PC-9 (cell line): ENCODE results near the gene ALDH4A1. TPM values are rescaled to one million over a fixed set of nuclear protein-coding genes. Genes with fewer than 3 reads are reported as not detected.

ENCODE experiments used
- BruUV-seq: library from RNA; stranded (reverse); fragments of 400-500 nt; replicated peaks from 2 replicates; lab custom pipeline; 2021; lab: Mats Ljungman, UMichigan
- CTCF ChIA-PET: fragments of 300-600 bp; sonication (Branson Sonifier 250); formaldehyde crosslinking; loops from one replicate; lab custom pipeline; 2022; ENCODE audit warnings: antibody characterized with exemption; lab: Charles Lee
- POLR2A ChIA-PET: fragments of 300-600 bp; sonication (Branson Sonifier 250); formaldehyde crosslinking; loops from one replicate; lab custom pipeline; 2022; ENCODE audit warnings: antibody characterized with exemption; ENCODE audit not compliant: unreplicated experiment; lab: Charles Lee
- DNase-seq, 2 experiments: peaks; one replicate each; pipeline versions ENCODE4 v3.0.0 to v3.0.0-alpha.2; 2015 to 2022; ENCODE audit warnings: mixed read lengths in 1 of 2
- H2AFZ ChIP-seq: fragments of 200-600 bp; sonication (generic); 2 replicates; pipeline ENCODE4 v1.8.1; 2017; ENCODE audit warnings: antibody characterized with exemption
- H3F3A ChIP-seq: fragments of 200-600 bp; sonication (generic); 2 replicates; pipeline ENCODE4 v1.8.1; 2017; ENCODE audit warnings: antibody characterized with exemption, mild to moderate bottlenecking, low read depth; ENCODE audit not compliant: insufficient read depth
- H3K27ac ChIP-seq: fragments of 200-600 bp; sonication (generic); 2 replicates; pipeline ENCODE4 v1.6.1; 2016; ENCODE audit warnings: mixed run types
- H3K27me3 ChIP-seq: fragments of 200-600 bp; sonication (generic); 2 replicates; pipeline ENCODE4 v1.6.1; 2016; ENCODE audit warnings: low read depth, mixed run types; ENCODE audit not compliant: insufficient read depth
- H3K36me3 ChIP-seq: fragments of 200-600 bp; sonication (generic); 2 replicates; pipeline ENCODE4 v1.6.1; 2016; ENCODE audit warnings: low read depth, mixed run types
- H3K4me1 ChIP-seq: fragments of 200-600 bp; sonication (generic); replicated peaks from 2 replicates; pipeline ENCODE4 v1.6.1; 2016; ENCODE audit warnings: mixed run types; ENCODE audit not compliant: insufficient read depth
- H3K4me2 ChIP-seq: fragments of 200-600 bp; sonication (generic); 2 replicates; pipeline ENCODE4 v1.6.1; 2017; ENCODE audit warnings: mixed run types
- H3K4me3 ChIP-seq: fragments of 200-600 bp; sonication (generic); 2 replicates; pipeline ENCODE4 v1.6.1; 2016; ENCODE audit warnings: mixed run types
- H3K79me2 ChIP-seq: fragments of 200-600 bp; sonication (generic); 2 replicates; pipeline ENCODE4 v1.6.1; 2017; ENCODE audit warnings: low read depth, mixed run types
- H3K9me2 ChIP-seq: fragments of 200-600 bp; sonication (generic); 2 replicates; pipeline ENCODE4 v1.8.1; 2017; ENCODE audit warnings: mild to moderate bottlenecking; ENCODE audit not compliant: insufficient read depth
- H3K9me3 ChIP-seq: fragments of 200-600 bp; sonication (generic); 2 replicates; pipeline ENCODE4 v1.8.1; 2016; ENCODE audit warnings: low read depth; ENCODE audit not compliant: insufficient read depth
- H4K20me1 ChIP-seq: fragments of 200-600 bp; sonication (generic); 2 replicates; pipeline ENCODE4 v1.8.1; 2017; ENCODE audit not compliant: insufficient read depth
- EZH2 ChIP-seq: fragments of 200-600 bp; sonication (generic); IDR thresholded peaks from 2 replicates; pipeline ENCODE4 v1.8.0; 2017; ENCODE audit warnings: antibody characterized with exemption, low read depth
- intact Hi-C: fragments of 100-400 bp; cut with micrococcal nuclease; formaldehyde crosslinking; loops from one replicate; pipeline ENCODE4 v1.10.0; 2022; ENCODE audit not compliant: unreplicated experiment
- total RNA-seq: library from RNA; stranded (reverse); gene quantifications from 2 replicates; pipeline ENCODE4 v1.2.3, GENCODE V29; 2021
- TF ChIP-seq, protein P1 (sequence below): fragments of 200-600 bp; sonication (generic); conservative IDR thresholded peaks from 2 replicates; pipeline ENCODE4 v1.6.1; 2017; ENCODE audit warnings: mixed run types, antibody characterized with exemption, mild to moderate bottlenecking, moderate library complexity

Gene ALDH4A1
- total RNA-seq, 1 experiment from 2014 or later = 15.0 TPM

DNA sequence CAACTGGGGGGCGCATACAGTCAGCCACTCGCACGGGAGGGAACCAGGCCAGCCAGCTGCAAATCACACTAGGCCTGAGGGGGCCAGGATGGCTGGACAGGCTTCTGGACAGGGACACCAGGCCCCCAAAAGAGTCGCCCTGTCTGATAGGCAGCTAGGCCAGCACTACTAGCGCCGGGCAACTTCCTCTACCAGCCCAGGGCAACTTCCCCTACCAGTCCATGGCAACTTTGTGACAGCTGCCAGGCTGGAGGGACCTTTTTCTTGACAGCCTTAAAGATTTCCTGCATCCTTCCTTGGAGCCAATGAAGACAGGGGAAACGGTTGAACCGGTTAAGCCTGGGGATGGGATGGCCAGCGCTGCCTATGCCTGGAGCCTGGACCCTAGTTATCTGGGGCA is 49.1 kb upstream of the ALDH4A1 start:
- H3K79me2 ChIP-seq = peaks cover 77% of the 10 kb centered on the region
- peaks cover 7% of the 10 kb centered on the region for H4K20me1 ChIP-seq
- BruUV-seq = no TSS peak
- no peaks in the 10 kb centered on the region for H3K9me2 ChIP-seq
- no peaks in the 10 kb centered on the region for H3K27me3 ChIP-seq
- no peaks in the 10 kb centered on the region for H3K9me3 ChIP-seq
- intact Hi-C loops = loop anchor here (10.0 kb wide), 1 partner anchor 47 kb away; the partner anchor contains the start of gene ALDH4A1
- H3K4me2 ChIP-seq = no peak overlapping the region
- H3F3A ChIP-seq = no peaks in the 10 kb centered on the region
- no peak overlapping the region for H3K27ac ChIP-seq
- TF ChIP-seq, protein P1, sequence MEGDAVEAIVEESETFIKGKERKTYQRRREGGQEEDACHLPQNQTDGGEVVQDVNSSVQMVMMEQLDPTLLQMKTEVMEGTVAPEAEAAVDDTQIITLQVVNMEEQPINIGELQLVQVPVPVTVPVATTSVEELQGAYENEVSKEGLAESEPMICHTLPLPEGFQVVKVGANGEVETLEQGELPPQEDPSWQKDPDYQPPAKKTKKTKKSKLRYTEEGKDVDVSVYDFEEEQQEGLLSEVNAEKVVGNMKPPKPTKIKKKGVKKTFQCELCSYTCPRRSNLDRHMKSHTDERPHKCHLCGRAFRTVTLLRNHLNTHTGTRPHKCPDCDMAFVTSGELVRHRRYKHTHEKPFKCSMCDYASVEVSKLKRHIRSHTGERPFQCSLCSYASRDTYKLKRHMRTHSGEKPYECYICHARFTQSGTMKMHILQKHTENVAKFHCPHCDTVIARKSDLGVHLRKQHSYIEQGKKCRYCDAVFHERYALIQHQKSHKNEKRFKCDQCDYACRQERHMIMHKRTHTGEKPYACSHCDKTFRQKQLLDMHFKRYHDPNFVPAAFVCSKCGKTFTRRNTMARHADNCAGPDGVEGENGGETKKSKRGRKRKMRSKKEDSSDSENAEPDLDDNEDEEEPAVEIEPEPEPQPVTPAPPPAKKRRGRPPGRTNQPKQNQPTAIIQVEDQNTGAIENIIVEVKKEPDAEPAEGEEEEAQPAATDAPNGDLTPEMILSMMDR = no peak
- no peak for TF ChIP-seq EZH2
- DNase-seq = no peak
- no peaks in the 10 kb centered on the region for H3K36me3 ChIP-seq
- H2AFZ ChIP-seq = no peak overlapping the region
- H3K4me3 ChIP-seq = no peak overlapping the region
- peaks cover 20% of the 10 kb centered on the region for H3K4me1 ChIP-seq
- CTCF ChIA-PET = interaction anchor here (0.5 kb wide), 1 partner anchor 344 kb away, joined by 3 read pairs; no protein-coding TSS in a partner anchor
- POLR2A ChIA-PET = no interaction called here

DNA sequence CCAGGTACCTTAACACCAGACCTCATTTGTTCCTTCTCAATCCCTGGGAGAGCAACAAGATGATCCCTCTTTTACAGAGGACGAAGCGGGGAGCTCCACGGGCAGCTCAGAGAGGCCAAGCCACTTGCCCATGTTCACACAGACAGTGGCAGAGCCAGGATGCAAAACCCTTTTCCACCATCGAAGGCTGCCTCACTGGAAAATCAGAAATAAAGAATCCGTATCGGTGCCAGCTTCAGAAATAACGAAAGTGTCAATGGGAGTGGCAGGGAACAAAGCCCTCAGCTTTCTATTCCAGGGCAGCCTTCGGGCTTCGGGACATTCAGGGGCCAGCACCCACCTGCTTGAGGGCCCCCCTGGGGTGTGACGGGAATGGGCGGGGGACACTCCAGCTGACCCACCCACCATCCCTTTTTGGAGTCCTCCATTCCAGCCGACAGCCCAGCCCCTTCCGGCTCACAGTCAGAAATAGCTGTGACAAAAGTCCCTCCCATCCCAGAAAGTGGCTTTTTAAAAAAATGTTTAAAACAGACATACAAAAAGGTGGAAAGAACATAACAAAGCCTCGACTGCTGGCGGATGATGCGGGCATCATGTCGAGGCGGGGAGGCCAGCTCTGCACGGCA is 48.2 kb upstream of the ALDH4A1 start:
- BruUV-seq = no TSS peak
- peaks cover 82% of the 10 kb centered on the region for H3K79me2 ChIP-seq
- intact Hi-C loops = loop anchor here (10.0 kb wide), 1 partner anchor 46 kb away; the partner anchor contains the start of gene ALDH4A1

GRCh38 chr1:18949686-18950400 is 47.5 kb upstream of the ALDH4A1 start:
- Histone ChIP-seq H3K4me3 (no peak overlapping the region), H3F3A (no peaks in the 10 kb centered on the region), H3K27ac (no peak overlapping the region), H3K9me3 (no peaks in the 10 kb centered on the region), H3K9me2 (no peaks in the 10 kb centered on the region), H3K79me2 (peaks cover 80% of the 10 kb centered on the region), H2AFZ (no peak overlapping the region), H3K36me3 (no peaks in the 10 kb centered on the region), H4K20me1 (peaks cover 7% of the 10 kb centered on the region), H3K27me3 (no peaks in the 10 kb centered on the region), H3K4me2 (no peak overlapping the region), H3K4me1 (peaks cover 16% of the 10 kb centered on the region)
- TF ChIP-seq EZH2 = no peak
- TF ChIP-seq, protein P1 = no peak
- ChIA-PET CTCF (no interaction called here), POLR2A (no interaction called here)
- intact Hi-C loops = loop anchor here (10.0 kb wide), 1 partner anchor 45 kb away; the partner anchor contains the start of gene ALDH4A1
- no TSS peak for BruUV-seq
- no peak for DNase-seq

More for the DNA sequence above, 48.2 kb upstream of the ALDH4A1 start:
- Histone ChIP-seq H3K9me3 (no peaks in the 10 kb centered on the region), H2AFZ (no peak overlapping the region), H3K27me3 (no peaks in the 10 kb centered on the region), H3K4me1 (peaks cover 20% of the 10 kb centered on the region), H3K4me3 (no peak overlapping the region), H3K9me2 (no peaks in the 10 kb centered on the region), H3K4me2 (no peak overlapping the region), H4K20me1 (peaks cover 7% of the 10 kb centered on the region), H3K27ac (no peak overlapping the region), H3K36me3 (no peaks in the 10 kb centered on the region), H3F3A (no peaks in the 10 kb centered on the region)
- no peak for TF ChIP-seq EZH2
- TF ChIP-seq, protein P1 = no peak
- POLR2A ChIA-PET = interaction anchor here (0.5 kb wide), 1 partner anchor 137 kb away, joined by 3 read pairs; no protein-coding TSS in a partner anchor
- CTCF ChIA-PET = interaction anchor here (0.5 kb wide), 1 partner anchor 343 kb away, joined by 3 read pairs; no protein-coding TSS in a partner anchor
- no peak for DNase-seq
